GM03348 (cell line): ENCODE data around the gene DPF3.
A peak's percentile ranks its signal among the peaks of the same experiment; 100 is the strongest.

Source experiments
- DNase-seq: peaks from one replicate; pipeline ENCODE4 v3.0.0; 2012; ENCODE audit warnings: low spot score

DPF3 gene

GRCh38 chr14:72740966-72741825 is 152.7 kb downstream of the DPF3 start:
- DNase-seq: no peak

DNA sequence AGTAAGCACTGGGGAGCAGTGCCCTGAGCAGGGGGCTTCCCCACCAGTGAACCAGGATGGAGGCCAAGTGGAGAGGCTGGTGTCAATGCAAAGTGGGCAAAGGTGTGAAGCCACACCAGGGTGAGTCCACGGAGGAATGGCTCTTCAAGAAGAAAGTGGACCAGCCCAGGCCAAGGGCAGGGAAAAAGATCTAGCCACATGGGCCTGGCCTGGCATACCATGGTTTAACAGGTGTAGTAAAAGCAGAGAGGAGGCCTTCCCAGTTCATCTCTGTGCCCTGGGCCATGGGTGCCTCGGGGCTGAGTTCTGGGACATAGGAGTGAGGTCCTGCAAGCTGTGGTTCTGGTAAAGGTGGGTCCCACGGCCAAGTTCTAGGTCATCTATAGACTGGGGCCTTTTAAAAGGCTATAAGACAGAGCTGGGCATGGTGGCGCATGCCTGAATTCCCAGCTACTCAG is 153.4 kb downstream of the DPF3 start:
- no peak for DNase-seq

- DNase-seq: no peak
Measured at GRCh38 chr14:72739446-72740405, 154.2 kb downstream of the DPF3 start.

GRCh38 chr14:72738161-72738611 is 155.7 kb downstream of the DPF3 start:
- peak; percentile 41 for DNase-seq

DNA sequence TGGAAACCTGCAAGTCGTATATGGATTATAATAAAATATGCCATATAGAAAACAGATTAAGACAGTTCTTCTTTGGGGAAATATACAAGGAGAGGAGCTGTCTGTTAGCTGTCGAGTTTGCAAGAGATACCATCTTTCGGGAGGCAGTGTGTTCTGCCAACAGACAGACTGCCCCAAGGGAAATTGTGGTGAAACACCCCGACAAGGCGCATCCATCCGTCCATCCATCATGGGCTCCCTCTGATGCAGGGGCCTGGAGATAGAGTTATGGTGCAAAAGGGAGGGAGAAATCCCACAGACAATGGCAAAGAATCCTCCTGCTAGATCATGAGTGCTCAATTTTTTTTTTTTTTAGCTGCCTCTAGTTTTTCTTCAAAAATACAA is 156.3 kb downstream of the DPF3 start:
- peak; percentile 47 for DNase-seq

DNA sequence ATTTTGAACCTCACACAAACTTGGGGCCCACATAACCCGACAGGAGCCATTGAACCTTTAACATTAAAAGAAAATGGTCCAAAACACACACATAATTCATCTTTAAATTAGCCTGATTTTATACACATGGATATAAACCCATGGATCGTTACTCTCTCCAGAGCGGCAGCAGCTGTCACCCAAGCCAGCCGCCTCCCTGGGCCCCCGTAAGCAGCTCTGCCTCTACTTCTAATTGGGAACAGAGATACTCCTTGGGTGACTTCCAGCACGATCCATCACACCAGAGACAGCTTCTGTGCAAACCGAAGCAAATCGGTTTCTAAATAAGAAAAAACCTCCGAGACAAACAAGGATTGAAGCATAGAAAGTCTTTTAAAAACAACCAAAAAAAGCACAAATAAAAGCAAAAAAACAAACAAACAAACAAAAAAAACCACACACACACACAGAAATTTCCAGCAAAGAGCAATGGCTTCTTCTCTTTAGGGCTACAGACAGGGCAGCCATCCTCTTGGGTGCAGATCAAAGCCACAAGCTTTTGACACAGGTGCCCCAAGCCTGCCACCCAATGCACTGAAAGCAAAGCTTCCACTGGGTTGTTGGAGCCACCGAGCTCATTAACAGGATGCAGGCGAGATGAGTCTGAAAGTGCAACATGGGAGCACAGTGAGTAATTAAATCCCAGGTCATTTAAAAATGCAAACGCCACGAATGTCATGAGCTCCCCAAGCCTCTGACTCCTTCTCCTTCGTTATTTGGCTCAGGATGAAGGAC is 156.9 kb downstream of the DPF3 start:
- peak; percentile 68 for DNase-seq

- peak; percentile 71 for DNase-seq
Measured at GRCh38 chr14:72736308-72736707, 157.6 kb downstream of the DPF3 start.

DNA sequence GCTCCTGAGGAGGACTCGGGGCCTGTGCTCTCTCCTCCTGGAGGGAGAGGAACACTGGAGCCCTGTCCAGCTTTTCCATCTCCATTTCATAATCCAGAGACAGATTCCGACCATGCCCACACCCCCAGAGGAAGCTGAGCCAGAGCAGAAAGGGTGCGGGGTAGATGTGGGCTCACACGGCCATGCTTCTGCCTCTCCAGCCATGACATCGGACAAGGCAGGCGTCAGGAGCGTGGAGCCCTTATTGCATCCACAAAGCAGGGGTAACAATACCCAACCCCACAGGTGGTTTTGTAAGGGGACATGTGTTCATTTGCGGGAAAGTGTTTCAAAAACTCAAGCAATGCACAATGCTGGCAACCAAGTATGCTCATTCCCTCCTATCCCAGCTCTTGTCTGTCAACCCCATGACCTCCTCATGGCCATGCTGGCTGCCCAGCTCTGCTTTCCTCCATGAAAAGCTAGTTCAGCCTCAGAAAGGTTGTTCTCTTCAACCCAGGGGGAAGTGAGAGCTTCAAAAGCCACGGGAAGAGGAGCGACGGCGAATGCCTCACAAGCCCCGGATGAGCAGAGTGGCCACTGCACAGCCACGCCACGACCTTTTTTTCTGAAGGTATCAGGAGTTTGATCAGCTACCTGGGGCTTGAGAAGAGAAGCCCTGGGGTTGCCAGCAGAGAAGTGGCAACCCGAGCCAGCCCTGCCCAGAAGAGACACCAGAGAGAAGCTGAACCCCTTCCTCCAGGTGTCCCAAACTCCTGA is 161.7 kb downstream of the DPF3 start:
- no peak for DNase-seq

- no peak for DNase-seq
Measured at GRCh38 chr14:72731252-72732020, 162.5 kb downstream of the DPF3 start.

DNA sequence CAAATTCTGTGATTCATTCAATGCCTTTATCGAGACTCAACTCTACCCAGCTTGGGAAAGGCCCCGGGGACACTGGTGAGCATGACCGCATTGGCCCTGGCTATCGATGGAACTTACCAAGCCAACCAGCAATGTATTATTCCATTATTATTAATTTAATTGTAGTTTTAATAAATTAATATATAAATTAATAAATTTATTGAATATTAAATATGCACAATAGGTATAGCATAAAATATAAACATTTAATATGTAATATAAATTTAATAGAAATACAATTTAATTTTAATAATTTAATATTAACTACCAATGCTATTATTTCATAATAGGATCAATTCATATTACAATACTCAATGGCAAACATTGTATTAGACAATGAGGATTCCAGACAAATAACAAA is 163.4 kb downstream of the DPF3 start:
- no peak for DNase-seq

DNA sequence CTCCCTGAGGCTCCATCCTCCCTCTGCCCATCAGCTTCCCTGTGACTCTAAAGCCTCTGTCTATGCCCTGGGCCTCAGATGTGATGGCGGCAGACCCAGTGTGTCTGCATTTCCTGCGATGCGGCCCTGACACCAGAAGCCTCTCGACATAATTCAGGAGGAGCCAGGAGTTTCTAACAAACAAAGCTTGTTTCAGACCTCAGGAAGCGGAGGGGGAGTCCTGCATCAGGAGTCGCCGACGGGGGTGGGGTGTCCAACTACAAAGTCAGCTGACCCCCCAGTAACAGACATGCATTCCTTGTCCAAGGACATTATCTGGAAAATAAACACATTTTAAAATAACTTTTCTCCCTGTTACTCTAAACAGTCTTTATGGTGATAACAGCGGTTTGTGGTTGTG is 167.5 kb downstream of the DPF3 start:
- no peak for DNase-seq

DNA sequence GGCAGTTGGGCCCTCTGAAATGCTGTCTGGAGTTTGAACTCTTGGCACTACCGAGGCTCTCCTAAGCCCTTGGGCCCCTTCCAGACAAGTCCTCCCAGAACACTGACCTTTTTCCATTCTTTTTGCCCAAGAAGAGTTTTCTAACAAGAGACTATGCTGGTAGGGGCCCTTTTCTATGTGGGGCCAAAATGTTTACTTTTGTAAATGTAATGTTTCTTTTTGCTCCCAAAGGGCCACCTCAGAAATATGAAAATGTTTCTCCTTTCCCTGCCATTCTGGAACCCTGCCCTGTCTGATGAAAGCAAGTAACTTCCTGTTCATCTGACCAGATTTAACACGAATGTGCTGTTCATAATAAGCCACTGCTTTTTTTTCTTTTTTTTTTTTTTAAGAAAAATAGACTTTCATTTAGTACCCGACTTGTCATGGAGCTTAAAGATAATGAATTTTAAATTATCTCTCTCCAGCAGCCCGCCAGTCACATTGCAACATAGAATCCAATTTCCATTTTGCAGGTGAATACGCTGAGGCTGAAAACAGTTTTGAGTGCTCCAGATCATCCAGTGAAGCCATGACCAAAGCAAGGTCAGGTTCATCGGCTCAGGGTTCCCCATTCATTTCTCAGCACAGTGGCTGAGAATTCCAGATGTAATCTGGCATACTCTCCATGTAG is 169.9 kb downstream of the DPF3 start:
- peak; percentile 67 for DNase-seq

DNA sequence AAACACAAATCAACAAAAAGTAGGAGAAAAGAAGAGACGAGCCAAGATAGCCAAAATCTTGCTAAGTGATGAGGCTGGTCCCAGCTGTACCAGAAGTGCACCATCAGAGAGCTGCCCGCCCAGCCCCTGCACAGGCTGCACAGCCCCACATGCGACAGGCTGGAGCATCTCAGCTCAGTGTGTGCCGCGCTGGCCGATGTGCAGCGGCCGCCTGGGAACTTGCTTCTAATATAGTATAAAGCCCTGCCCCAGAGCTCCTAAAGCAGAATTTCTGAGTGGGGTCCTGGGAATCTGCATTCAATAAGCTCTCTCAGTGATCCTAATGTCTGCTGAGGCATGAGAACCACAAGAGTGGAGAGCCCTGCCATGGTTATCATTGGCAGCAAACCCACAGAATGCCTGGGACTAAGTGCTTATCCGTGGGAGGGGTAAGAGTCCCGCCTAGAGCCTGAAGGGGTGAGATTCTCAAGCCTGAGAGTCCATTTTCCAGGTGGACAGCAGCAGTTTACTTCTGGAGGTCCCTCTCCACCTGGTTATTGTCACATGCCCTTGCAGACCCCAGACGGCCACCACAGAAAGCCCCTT is 171.6 kb downstream of the DPF3 start:
- DNase-seq: no peak

GRCh38 chr14:72721083-72721482 is 172.8 kb downstream of the DPF3 start:
- DNase-seq: no peak

DNA sequence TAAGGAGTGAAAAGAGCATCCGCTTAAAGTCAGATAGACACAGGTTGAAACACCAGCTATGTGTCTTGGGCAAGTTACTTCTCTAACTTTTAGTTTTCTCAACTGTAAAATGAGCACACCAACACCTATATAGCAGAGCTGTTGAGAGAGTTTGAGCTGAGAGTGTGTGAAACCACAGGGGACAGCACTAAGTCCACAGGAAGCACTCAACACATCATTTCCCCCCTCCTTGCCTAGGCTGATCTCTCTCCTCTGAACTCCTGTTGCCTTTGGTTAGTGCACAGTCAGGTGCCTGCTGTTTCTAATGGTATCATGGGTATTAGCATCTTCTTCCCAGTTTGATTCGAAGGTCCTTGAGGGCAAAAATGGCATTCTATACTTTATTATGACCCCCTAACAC is 176.7 kb downstream of the DPF3 start:
- no peak for DNase-seq

- DNase-seq: no peak
Measured at GRCh38 chr14:72716476-72716875, 177.4 kb downstream of the DPF3 start.

DNA sequence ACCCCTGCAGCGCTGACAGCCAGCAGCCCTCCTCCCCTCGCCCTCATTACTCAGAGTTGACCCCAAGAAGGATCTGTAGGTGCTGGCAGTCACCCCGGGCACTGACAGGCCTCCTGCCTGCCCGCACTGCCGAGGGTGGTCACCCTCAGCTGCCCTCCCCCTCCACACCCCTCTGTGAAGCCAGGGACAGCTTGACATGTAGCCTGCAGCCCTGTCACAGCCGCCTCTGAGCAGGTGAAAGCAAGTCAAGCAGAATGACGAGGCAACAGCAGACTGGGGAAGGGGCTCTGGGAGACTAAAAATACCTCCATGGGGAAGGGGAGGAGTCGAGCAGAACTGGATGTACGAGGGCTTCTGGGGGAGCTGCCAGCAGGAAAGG is 178.1 kb downstream of the DPF3 start:
- DNase-seq: no peak

GRCh38 chr14:72715215-72715849 is 178.6 kb downstream of the DPF3 start:
- DNase-seq: no peak

GRCh38 chr14:72714871-72715214 is 179.1 kb downstream of the DPF3 start:
- no peak for DNase-seq
